HG03097 (cell line): ENCODE data around the gene MBLAC1.
A peak's percentile ranks its signal among the peaks of the same experiment; 100 is the strongest.

ENCODE experiments used
- ATAC-seq: cut with Tn5 transposase; IDR thresholded peaks from one replicate; pipeline ENCODE4 v1.9.1; 2021; ENCODE audit not compliant: unreplicated experiment, low FRiP score

Gene MBLAC1

GRCh38 chr7:100152937-100153666 lies 26.3 kb downstream of the MBLAC1 start:
- no peak for ATAC-seq

DNA sequence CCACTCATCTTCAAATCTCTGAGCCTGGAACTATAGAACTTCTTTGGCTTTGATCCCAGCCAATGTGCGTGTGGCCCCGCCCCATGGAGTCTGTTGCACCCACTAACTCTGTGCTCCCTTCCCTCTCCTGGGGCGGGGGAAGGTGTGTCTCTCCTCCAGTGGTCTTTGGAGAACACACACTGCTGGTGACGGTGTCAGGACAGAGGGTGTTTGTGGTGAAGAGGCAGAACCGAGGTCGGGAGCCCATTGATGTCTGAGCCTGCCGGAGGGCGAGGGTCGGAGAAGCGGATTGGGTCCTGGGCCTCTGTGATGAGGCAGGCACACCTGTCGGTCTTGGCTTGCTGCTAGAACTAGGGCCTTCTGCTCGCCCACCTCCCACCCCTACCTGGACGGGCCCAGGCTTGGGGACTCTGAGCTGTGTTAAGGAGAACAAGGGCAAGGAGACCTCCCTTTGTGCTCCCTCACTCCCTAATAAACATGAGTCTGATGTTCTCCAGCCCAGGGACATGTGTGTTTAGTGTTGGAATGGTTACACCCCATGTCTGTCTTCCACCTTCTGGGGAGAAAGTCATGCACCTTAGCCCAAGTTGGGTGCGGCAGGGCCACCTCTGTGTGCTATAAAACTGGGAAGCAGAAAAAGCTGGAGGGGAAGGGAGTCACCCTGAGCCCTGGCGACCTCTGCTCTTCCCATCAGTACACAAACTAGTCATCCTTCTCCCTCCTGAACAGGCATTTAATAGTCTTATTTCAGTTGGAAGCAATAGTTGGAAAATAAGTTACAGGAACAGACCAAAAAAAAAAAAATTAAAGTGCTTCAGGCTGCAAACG lies 27.2 kb downstream of the MBLAC1 start:
- no peak for ATAC-seq

DNA sequence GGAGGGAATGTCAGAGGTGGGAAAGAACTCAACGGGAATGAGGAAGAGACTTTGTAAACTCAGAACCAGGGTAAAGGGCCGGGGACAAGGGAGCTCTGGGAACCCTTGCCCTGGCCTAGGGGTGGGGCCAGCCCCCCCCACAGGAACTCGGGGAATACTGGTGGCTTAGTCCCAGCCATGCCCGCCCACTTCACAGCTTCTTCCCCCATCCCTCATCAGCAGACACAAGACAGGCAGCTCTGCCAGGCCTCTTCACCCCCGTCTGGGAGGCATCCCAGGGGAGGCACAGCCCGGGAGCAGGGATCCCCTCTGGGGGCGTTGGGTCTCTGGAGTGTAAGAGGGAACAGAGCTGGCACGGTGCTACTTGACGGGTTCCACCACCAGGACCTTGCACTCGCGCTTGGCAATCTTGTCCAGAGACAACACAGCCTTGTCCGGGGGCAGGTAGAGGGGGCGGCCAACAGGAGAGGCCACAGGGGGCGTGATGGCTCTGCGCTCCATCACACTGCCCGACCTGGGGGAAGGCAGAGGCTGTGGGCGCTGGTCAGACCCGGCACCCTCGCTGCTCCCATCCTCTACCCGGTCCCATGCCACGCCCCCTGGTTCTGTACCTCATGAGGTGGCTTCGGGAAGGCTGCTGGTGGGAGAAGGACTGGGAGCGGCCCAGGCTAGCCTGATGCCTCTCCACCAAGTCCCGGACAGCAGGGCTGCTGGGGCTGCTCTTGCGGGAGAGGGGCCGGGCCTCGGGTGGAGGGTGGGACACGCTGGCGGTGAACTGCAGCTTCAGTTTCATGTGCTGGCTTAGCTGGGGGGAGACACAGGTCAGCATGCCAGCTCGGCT lies 28.1 kb downstream of the MBLAC1 start:
- no peak for ATAC-seq

DNA sequence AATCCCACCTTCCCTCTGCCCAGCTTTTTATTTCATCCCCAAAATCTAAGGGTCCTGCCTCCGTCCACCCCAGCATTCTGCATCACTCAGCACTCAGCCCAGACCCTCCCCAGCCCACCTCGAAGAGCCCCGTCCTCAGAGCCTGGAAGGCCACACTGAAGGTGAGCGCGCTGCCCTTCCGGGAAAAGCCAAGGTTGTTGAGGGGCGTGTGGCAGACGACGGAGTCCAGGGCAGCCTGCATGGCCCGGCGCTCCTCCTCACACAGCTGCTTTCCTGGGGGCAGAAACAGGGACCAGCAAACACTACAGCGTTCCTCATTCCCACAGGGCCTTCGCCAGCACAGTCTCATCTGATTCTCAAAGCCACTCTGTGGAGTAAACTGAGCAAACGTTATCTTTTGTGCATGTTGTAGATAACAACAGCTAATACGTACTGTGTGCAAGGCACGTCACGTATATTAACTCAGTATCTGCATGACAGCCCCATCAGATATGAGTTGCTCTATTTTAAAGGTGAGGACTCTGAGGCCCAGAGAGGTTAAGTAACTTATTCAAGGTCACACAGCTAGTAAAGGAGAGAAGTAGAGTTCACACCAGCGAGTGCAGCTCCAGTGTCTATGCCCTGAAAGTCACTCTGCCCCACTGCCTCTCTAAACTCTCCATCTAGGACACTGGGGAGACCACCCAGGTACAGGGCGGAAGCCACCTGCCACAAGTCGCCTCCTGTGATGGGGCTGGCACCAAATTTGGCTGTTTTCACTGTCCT lies 29.0 kb downstream of the MBLAC1 start:
- no peak for ATAC-seq

- ATAC-seq = no peak
These were observed 29.7 kb downstream of the MBLAC1 start for GRCh38 chr7:100156331-100157068.

- ATAC-seq = no peak
These were observed 30.2 kb downstream of the MBLAC1 start for GRCh38 chr7:100157069-100157333.

DNA sequence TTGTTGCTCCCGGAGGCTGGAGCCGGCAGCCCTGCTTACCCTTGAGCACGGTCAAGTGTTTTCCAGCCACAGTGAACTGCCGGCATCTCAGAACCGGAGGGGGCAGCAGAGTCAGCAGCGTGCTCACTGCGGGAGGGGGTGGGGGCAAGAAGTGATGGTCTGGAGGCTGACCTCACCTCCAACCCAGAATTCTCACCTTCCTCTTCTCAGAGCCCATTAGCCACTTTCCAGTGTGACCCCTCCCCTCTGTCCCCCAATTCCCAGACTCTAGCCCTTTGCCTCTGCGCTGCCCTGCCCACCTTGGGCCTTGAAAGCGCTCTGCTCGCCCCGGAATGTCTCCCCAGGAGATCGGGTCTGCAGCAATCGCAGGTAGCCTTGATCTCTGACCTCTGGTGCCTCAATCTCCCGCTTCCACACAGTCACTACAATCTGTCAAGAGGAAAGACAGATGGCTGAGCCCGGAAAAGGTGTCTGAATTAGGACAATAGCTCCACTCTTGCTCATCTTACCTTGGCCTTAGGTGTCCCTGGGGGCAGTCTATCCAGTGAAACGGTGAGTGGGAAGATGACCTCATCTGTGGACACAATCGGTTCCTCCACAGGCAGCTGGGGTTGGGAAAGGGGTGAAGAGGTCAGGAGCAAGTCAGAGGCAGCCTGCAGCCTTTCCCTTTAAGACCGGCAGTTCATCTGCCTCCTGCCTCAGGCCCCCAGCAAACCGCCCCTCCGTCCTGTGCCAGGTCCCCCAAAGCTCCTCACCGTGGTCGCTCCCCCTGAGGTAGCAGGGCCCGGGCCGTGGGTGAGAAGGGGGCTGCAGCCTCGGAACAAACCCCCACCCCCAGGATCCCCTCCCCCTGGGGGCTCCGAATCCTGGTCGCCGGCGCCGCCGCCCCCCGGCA lies 30.8 kb downstream of the MBLAC1 start:
- ATAC-seq = no peak

DNA sequence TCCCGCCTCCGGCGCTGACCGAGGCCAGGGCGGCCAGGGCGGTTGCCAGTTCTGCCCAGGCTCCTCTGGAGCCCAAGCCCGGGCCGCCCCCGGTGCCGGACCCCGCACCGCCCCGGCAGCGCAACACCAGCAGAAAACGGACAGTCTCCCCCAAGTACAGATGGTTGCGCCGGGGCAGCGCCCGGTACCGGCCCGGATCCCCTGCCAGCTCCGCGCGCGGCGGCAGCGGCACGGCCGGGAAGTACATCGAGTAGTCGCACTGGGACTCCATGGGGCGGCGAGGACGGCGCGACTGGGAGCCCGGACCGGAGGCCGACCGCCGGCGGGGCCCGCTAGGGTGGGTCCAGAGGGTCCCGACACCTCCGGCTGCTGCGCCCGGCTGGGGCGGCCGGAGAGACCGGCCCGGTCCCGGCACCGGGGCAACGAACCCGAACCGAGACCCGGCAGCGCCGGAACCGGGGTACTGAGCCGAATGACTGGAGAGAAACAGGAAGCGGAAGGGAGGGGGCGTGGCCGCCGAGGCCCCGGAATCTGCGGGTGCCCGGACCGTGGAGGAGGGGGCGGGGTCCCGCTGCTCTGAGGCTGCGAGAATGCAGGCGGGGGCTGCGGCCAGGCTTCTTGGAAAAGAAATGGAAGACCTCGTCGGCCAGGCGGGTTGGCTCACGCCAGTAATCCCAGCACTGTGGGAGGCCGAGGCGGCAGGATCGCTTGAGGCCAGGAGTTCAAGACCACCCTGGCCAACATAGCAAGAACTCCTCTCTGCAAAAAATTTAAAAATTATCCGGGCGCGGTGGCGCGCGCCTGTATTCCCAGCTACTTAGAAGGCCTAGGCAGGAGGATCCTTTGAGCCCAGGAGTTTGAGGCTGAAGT lies 31.7 kb downstream of the MBLAC1 start, which contains the start of gene TRAPPC14:
Gene TRAPPC14 (minus strand): TSS at position 495 of the 870 bp plus-strand sequence. CDS start 224 bp downstream, at position 271.
- peak; percentile 59 for ATAC-seq

- no peak for ATAC-seq
These were observed 32.4 kb downstream of the MBLAC1 start for GRCh38 chr7:100159099-100159623.

DNA sequence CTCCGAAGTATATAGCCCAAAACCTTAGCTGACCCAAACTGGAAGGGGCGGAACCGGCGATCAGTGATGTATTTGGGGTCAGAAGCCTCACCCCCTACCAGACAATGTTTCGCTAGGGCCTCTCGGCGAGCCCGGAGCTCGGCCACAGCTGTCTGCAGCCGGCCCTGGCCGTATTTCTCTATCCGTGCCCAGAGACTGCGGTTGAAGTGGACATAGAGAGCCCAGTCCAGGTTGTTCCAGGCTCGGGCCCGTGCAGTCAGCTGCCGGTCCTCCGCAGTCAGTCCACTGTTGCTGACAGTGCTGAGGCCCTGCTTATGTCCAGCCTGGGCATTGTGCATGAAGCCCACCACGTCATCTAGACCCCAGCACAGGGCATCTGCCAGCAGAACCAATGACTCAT lies 33.3 kb downstream of the MBLAC1 start:
- ATAC-seq = no peak

- ATAC-seq = no peak
These were observed 36.3 kb downstream of the MBLAC1 start for GRCh38 chr7:100163006-100163531.

GRCh38 chr7:100163871-100164270 lies 37.1 kb downstream of the MBLAC1 start:
- no peak for ATAC-seq

- ATAC-seq = no peak
These were observed 39.7 kb downstream of the MBLAC1 start for GRCh38 chr7:100166317-100166940.

GRCh38 chr7:100166970-100167911 lies 40.5 kb downstream of the MBLAC1 start:
- ATAC-seq = no peak

GRCh38 chr7:100167912-100168323 lies 41.2 kb downstream of the MBLAC1 start:
- ATAC-seq = no peak
